H9 (cell line): ENCODE results near the gene CTSA. TPM values are rescaled to one million over a fixed set of nuclear protein-coding genes. Genes with fewer than 3 reads are reported as not detected.

Experiments used
- DNase-seq: peaks from one replicate; pipeline ENCODE4 v3.0.0-alpha.2; 2017
- H2AFZ ChIP-seq: one replicate; pipeline ENCODE4 v1.6.1; 2013; ENCODE audit warnings: mild to moderate bottlenecking, low read length, control low read depth, moderate library complexity
- H2AK5ac ChIP-seq: 2 replicates; pipeline ENCODE4 v1.6.1; 2013; ENCODE audit warnings: low read length, control low read depth, mixed read lengths; ENCODE audit not compliant: insufficient read length
- H2BK120ac ChIP-seq: one replicate; pipeline ENCODE4 v1.6.1; 2013; ENCODE audit warnings: low read depth, mild to moderate bottlenecking, low read length, control low read depth, inconsistent platforms; ENCODE audit not compliant: poor library complexity, severe bottlenecking
- H2BK12ac ChIP-seq: 2 replicates; pipeline ENCODE4 v1.6.1; 2013; ENCODE audit warnings: low read length, control low read depth, mixed read lengths, low read depth; ENCODE audit not compliant: insufficient read length
- H2BK15ac ChIP-seq: 2 replicates; pipeline ENCODE4 v1.6.1; 2013; ENCODE audit warnings: low read depth, low read length, control low read depth
- H2BK20ac ChIP-seq: one replicate; pipeline ENCODE4 v1.6.1; 2013; ENCODE audit warnings: low read depth, mild to moderate bottlenecking, low read length, control low read depth, inconsistent platforms; ENCODE audit not compliant: poor library complexity, severe bottlenecking
- H2BK5ac ChIP-seq: 2 replicates; pipeline ENCODE4 v1.6.1; 2013; ENCODE audit warnings: low read length, control low read depth, mixed read lengths; ENCODE audit not compliant: insufficient read length
- H3K14ac ChIP-seq: 2 replicates; pipeline ENCODE4 v1.6.1; 2013; ENCODE audit warnings: low read length, control low read depth; ENCODE audit not compliant: insufficient read depth
- H3K18ac ChIP-seq: 2 replicates; pipeline ENCODE4 v1.6.1; 2013; ENCODE audit warnings: low read depth, mild to moderate bottlenecking, mixed read lengths, low read length, control low read depth; ENCODE audit not compliant: insufficient read length
- H3K23ac ChIP-seq: 2 replicates; pipeline ENCODE4 v1.6.1; 2013; ENCODE audit warnings: low read length, control low read depth, mixed read lengths, low read depth; ENCODE audit not compliant: insufficient read length
- H3K23me2 ChIP-seq: 2 replicates; pipeline ENCODE4 v1.6.1; 2013; ENCODE audit warnings: low read depth, mild to moderate bottlenecking, mixed read lengths, low read length, control low read depth; ENCODE audit not compliant: insufficient read length, poor library complexity, severe bottlenecking
- H3K27ac ChIP-seq: 2 replicates; pipeline ENCODE4 v1.5.1; 2013; ENCODE audit warnings: low read length, control low read depth, mixed read lengths, low read depth; ENCODE audit not compliant: insufficient read length
- H3K27me3 ChIP-seq: 2 replicates; pipeline ENCODE4 v1.6.1; 2013; ENCODE audit warnings: low read length, control low read depth, inconsistent platforms; ENCODE audit not compliant: insufficient read depth
- H3K4ac ChIP-seq: 2 replicates; pipeline ENCODE4 v1.6.1; 2013; ENCODE audit warnings: low read depth, mild to moderate bottlenecking, control low read depth, inconsistent platforms, low read length, moderate library complexity
- H3K4me1 ChIP-seq: 2 replicates; pipeline ENCODE4 v1.6.1; 2013; ENCODE audit warnings: low read length, control low read depth, inconsistent platforms; ENCODE audit not compliant: insufficient read depth
- H3K4me2 ChIP-seq: 2 replicates; pipeline ENCODE4 v1.6.1; 2013; ENCODE audit warnings: low read length, control low read depth, mixed read lengths; ENCODE audit not compliant: insufficient read length, insufficient read depth
- H3K56ac ChIP-seq: 2 replicates; pipeline ENCODE4 v1.6.1; 2013; ENCODE audit warnings: low read depth, mild to moderate bottlenecking, mixed read lengths, low read length, control low read depth; ENCODE audit not compliant: insufficient read length
- H3K79me1 ChIP-seq: 2 replicates; pipeline ENCODE4 v1.6.1; 2013; ENCODE audit warnings: low read depth, mild to moderate bottlenecking, moderate library complexity, low read length, control low read depth, inconsistent platforms; ENCODE audit not compliant: insufficient read depth, poor library complexity, severe bottlenecking
- H3K79me2 ChIP-seq: 2 replicates; pipeline ENCODE4 v1.6.1; 2013; ENCODE audit warnings: low read length, control low read depth, inconsistent platforms; ENCODE audit not compliant: insufficient read depth
- H3K9ac ChIP-seq: 2 replicates; pipeline ENCODE4 v1.6.1; 2013; ENCODE audit warnings: low read length, control low read depth, mixed read lengths; ENCODE audit not compliant: insufficient read length; ENCODE audit errors: extremely low read depth
- H3K9me3 ChIP-seq: one replicate; pipeline ENCODE4 v1.6.1; 2013; ENCODE audit warnings: low read depth, low read length, inconsistent platforms; ENCODE audit not compliant: control insufficient read depth
- H3T11ph ChIP-seq: one replicate; pipeline ENCODE4 v1.6.1; 2013; ENCODE audit warnings: mild to moderate bottlenecking, low read length, control low read depth, inconsistent platforms
- H4K20me1 ChIP-seq: one replicate; pipeline ENCODE4 v1.6.1; 2013; ENCODE audit not compliant: control insufficient read depth, insufficient read length, insufficient read depth
- H4K5ac ChIP-seq: 2 replicates; pipeline ENCODE4 v1.6.1; 2013; ENCODE audit warnings: low read depth, mild to moderate bottlenecking, mixed read lengths, low read length, control low read depth; ENCODE audit not compliant: insufficient read length
- H4K8ac ChIP-seq: replicated peaks from 2 replicates; pipeline ENCODE4 v1.6.1; 2013; ENCODE audit warnings: low read length, control low read depth, mixed read lengths, low read depth; ENCODE audit not compliant: insufficient read length
- H4K91ac ChIP-seq: 2 replicates; pipeline ENCODE4 v1.6.1; 2013; ENCODE audit warnings: low read depth, mild to moderate bottlenecking, moderate library complexity, mixed read lengths, low read length, control low read depth; ENCODE audit not compliant: insufficient read length
- H3K27ac Mint-ChIP-seq, 3 experiments: 2 replicates in 2 of 3; 3 replicates in 1 of 3; pipeline ENCODE4 v1.8.0; 2020 to 2021; ENCODE audit warnings: mixed read lengths in 3 of 3, mild to moderate bottlenecking in 1 of 3, moderate library complexity in 1 of 3
- H3K27me3 Mint-ChIP-seq: 2 replicates; pipeline ENCODE4 v1.8.0; 2021; ENCODE audit warnings: low read depth, mild to moderate bottlenecking, moderate library complexity, mixed read lengths
- H3K36me3 Mint-ChIP-seq, 3 experiments: 2 replicates in 2 of 3; 3 replicates in 1 of 3; pipeline ENCODE4 v1.8.0; 2020 to 2021; ENCODE audit warnings: low read depth in 3 of 3, mixed read lengths in 3 of 3; ENCODE audit not compliant: insufficient read depth in 1 of 3
- H3K4me1 Mint-ChIP-seq, 2 experiments: 2 replicates each; pipeline ENCODE4 v1.8.0; 2020; ENCODE audit warnings: mixed read lengths in 2 of 2
- H3K4me3 Mint-ChIP-seq, 2 experiments: 2 replicates in 1 of 2; 3 replicates in 1 of 2; pipeline ENCODE4 v1.8.0; 2020 to 2021; ENCODE audit warnings: mild to moderate bottlenecking in 2 of 2, mixed read lengths in 2 of 2, moderate library complexity in 1 of 2
- H3K9me3 Mint-ChIP-seq, 2 experiments: 2 replicates in 1 of 2; 3 replicates in 1 of 2; pipeline ENCODE4 v1.8.0; 2020; ENCODE audit warnings: mild to moderate bottlenecking in 2 of 2, mixed read lengths in 2 of 2, moderate library complexity in 1 of 2
- CTCF ChIP-seq: fragments of 200-600 bp; sonication (generic); conservative IDR thresholded peaks from 3 replicates; pipeline ENCODE4 v1.8.0; 2021; ENCODE audit warnings: antibody characterized with exemption, mild to moderate bottlenecking
- WGBS: extraction: QIAGEN DNeasy Blood & Tissue Kit; methylation state at CpG from one replicate; pipeline ENCODE4 v1.1.7; 2013; ENCODE audit warnings: missing lambda C conversion rate, low lambda C conversion rate, mixed read lengths; ENCODE audit not compliant: insufficient read length; ENCODE audit errors: extremely low coverage; 5-methylcytosine and 5-hydroxymethylcytosine counted together
- total RNA-seq: library from RNA; stranded (reverse); gene quantifications from 2 replicates; pipeline ENCODE4 v1.2.1, GENCODE V29; 2021

CTSA gene
- total RNA-seq, 1 experiment from 2014 or later = 64.4 TPM

- Histone ChIP-seq H3T11ph (no peak overlapping the region), H3K27ac (no peak overlapping the region), H2BK5ac (no peak overlapping the region), H3K14ac (no peak overlapping the region), H3K9me3 (no peaks in the 10 kb centered on the region), H2BK20ac (no peak overlapping the region), H2BK15ac (no peak overlapping the region), H3K23me2 (peaks cover 2% of the 10 kb centered on the region), H3K4me1 (no peaks in the 10 kb centered on the region), H3K4ac (no peak overlapping the region), H4K8ac (no peak overlapping the region), H3K79me1 (no peaks in the 10 kb centered on the region), H3K27me3 (no peaks in the 10 kb centered on the region), H4K91ac (no peak overlapping the region), H3K9ac (no peak overlapping the region), H2BK12ac (no peak overlapping the region), H4K20me1 (no peaks in the 10 kb centered on the region), H2AK5ac (no peak overlapping the region), H3K4me2 (no peak overlapping the region), H2AFZ (no peak overlapping the region), H3K23ac (no peak overlapping the region), H3K56ac (no peak overlapping the region), H4K5ac (no peak overlapping the region), H3K79me2 (no peaks in the 10 kb centered on the region), H3K18ac (no peak overlapping the region), H2BK120ac (no peak overlapping the region)
- H3K4me3 Mint-ChIP-seq = no peak overlapping the region
- H3K27ac Mint-ChIP-seq = no peak overlapping the region
- H3K36me3 Mint-ChIP-seq = peaks cover 18 to 47% (median 42%) of the 10 kb centered on the region in 3 experiments
- no peaks in the 10 kb centered on the region; the same call in 1 of the 2 replicates for H3K27me3 Mint-ChIP-seq
- no peak for DNase-seq
- H3K4me1 Mint-ChIP-seq = peaks cover 5 to 8% of the 10 kb centered on the region in 2 experiments; a peak in 3 of 4 replicates
- no peaks in the 10 kb centered on the region for H3K9me3 Mint-ChIP-seq
- no peak for TF ChIP-seq CTCF
- WGBS = no CpG with 5 or more reads among the region's 14 CpGs
Observed at GRCh38 chr20:45896641-45897161, 5.6 kb downstream of the CTSA start.
